ENCODE measurements around the gene TMEM151B.
"Not testable (repeated sequence)": the region's sequence is repeated elsewhere in the genome, so short reads cannot be mapped to it uniquely, and the experiment has no call there.

Gene TMEM151B

DNA sequence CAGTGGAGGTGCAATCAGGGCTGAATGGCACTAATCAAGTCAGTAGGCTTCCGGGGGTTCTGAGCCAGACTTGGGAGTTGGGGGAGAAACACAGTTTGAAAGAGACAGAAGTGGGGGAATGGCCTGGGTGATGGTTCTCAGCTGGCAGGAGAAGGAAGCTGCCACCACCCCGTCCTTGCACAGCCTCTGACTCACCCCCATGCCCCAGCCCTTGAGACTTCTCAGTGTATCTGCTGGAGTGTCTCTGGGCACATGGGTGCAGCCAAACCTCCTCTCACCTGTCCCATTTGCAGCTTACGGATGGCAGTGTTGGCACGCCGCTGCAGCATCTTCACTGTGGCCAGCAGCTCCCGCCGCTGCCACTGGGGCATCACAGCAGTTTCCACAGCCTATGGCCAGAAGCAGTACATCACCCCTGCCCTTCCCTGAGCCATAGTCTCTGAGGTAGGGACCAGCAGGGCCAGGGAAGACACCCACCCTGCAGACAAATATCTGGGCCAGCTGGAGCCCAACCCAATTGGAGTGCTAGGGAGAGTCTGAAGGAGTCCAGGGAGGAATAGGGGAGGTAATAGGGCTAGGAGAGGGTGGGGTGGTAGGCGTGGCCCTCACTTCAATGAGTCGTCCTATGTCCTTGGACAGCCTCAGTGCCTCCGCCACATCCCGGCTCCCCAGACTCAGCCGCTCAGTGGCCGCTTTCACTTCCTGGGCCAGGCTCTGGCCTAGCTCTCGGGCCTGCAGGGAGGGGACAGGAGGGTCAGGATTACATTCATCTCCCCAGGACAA, 31.7 kb downstream of the TMEM151B start:
- DNase-seq (ENCODE audit: low read depth in 2 of 2, low spot score in 1 of 2): no peak

- no peak for DNase-seq (ENCODE audit: low read depth in 2 of 2, low spot score in 1 of 2)
These were observed 32.6 kb downstream of the TMEM151B start for GRCh38 chr6:44302856-44303255.

DNA sequence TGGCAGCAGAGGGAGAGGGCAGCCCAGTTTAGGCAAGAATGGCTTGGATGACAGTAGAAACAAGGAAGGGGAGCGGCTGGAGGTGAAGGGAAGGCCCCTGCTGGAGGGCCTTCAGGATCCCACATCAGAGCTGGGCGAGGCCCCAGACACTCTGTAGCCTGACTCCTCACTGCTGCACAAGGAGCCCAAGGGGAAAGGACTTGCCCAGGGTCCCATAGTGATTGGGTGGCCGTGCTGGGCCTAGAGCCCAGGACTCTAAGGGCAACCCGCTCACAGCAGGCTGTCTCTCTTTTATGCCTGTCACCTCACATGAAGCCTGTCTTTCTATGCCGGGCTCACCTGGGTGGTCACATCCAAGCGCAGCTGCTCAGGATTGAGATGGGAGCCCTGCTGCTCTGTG, 33.6 kb downstream of the TMEM151B start:
- DNase-seq (ENCODE audit: low read depth in 2 of 2, low spot score in 1 of 2): no peak

- peak in 1 of 2 donors; percentile 12 for DNase-seq (ENCODE audit: low read depth in 2 of 2, low spot score in 1 of 2)
These were observed 34.3 kb downstream of the TMEM151B start for GRCh38 chr6:44304282-44305199.

- DNase-seq (ENCODE audit: low read depth in 2 of 2, low spot score in 1 of 2): no peak
These were observed 35.0 kb downstream of the TMEM151B start for GRCh38 chr6:44305200-44305725.

GRCh38 chr6:44306710-44307109, 36.5 kb downstream of the TMEM151B start:
- no peak for DNase-seq (ENCODE audit: low read depth in 2 of 2, low spot score in 1 of 2)

DNA sequence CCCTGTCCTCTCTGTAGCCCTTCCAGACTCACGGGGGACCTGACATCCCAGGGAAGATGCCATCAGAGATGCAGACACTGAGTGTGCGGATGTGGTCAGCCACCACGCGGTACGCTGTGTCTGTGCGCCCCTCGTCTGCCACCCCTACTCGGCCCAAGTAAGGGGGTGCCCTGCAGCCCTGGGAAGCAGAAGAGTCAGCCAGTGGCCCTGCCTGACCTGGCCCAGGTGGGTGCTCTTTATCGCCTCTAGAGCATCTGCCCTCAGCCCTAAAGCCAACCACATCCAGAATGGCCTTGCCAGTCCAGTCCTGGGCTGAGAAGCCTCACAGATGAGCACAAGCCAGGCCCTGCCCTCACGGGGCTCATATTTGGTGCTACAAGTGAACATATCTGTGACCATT, 37.0 kb downstream of the TMEM151B start:
- DNase-seq (ENCODE audit: low read depth in 2 of 2, low spot score in 1 of 2): no peak

DNA sequence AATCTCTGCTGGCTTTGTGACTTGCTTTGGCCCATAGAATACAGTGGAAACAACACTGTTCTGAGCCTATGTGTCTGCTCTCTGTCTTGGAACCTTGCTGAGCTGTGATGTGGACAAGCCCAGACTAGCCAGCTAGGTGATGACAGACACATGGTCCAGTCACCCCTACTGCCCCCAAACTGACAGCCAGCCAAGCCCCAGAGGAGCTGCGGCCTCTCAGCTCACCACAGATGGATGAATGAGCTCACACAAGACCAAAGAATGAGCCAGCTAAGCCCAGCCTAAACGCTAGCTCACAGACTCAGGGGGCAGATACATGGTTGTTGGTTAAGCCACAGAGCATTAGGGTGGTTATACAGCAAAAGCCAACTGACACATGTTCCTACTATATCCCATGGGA, 38.8 kb downstream of the TMEM151B start:
- DNase-seq (ENCODE audit: low read depth in 2 of 2, low spot score in 1 of 2): no peak

- no peak for DNase-seq (ENCODE audit: low read depth in 2 of 2, low spot score in 1 of 2)
These were observed 39.4 kb downstream of the TMEM151B start for GRCh38 chr6:44309631-44310030.

- DNase-seq (ENCODE audit: low read depth in 2 of 2, low spot score in 1 of 2): no peak
These were observed 40.0 kb downstream of the TMEM151B start for GRCh38 chr6:44310241-44310640.

- DNase-seq (ENCODE audit: low read depth in 2 of 2, low spot score in 1 of 2): no peak
These were observed 41.1 kb downstream of the TMEM151B start for GRCh38 chr6:44311304-44311703.

DNA sequence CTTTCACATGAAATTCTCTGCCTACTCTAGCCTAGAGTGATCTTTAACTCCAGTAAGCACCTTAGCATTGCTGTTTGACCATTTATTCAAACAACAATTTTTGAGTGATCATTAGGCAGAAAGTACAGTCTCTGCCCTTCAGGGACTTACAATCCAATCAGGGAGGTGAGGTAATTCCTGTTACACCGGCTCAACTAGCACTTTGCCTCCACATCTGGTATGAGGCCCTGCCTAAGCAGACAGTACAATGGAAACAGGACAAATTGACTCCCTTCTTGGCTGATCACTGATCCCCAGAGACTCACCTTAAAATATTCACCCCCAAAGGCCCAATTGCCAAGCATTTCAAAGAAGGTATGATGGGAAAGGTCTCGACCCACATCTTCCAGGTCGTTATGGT, 41.5 kb downstream of the TMEM151B start:
- DNase-seq (ENCODE audit: low read depth in 2 of 2, low spot score in 1 of 2): no peak

GRCh38 chr6:44312901-44313788, 42.9 kb downstream of the TMEM151B start, which contains the start of gene AARS2:
Gene AARS2, minus strand, starts transcription at chr6:44313347. Its CDS starts 24 bp downstream, at chr6:44313323.
- peak; percentile 89 to 95 for DNase-seq (ENCODE audit: low read depth in 2 of 2, low spot score in 1 of 2)

DNA sequence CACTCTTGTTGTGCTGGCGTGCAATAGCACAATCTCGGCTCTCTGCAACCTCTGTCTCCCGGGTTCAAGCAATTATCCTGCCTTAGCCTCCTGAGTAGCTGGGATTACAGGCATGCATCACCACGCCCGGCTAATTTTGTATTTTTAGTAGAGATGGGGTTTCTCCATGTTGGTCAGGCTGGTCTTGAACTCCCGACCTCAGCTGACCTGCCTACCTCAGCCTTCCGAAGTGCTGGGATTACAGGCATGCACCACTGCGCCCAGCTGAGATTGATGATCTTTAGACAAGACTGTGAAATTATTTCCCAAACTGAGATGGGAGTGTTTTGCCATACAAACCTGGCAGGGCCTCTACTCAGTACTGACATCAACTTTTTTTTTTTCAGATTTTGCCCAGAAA, 44.4 kb downstream of the TMEM151B start:
- DNase-seq (ENCODE audit: low read depth in 2 of 2, low spot score in 1 of 2): not testable (repeated sequence)

- no peak for DNase-seq (ENCODE audit: low read depth in 2 of 2, low spot score in 1 of 2)
These were observed 45.3 kb downstream of the TMEM151B start for GRCh38 chr6:44315516-44315915.

DNA sequence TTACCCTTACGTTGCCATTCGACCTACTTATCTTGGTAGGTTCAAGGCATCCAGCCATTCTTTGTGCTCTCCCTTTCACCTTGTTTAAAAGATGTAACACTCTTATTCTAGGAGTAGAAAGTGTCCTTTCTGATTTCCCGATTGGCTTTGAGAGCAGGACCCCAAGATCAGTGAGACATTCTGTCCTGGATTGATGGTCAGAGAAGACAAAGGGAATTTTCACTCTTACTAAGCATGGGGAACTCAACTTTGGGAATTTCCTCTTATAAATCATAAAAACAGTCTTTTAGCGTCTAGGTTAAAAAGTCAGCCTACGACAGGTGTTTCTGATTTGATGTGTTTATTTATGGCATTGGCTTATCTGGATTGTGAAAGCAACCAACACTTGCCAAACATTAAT, 45.7 kb downstream of the TMEM151B start:
- no peak for DNase-seq (ENCODE audit: low read depth in 2 of 2, low spot score in 1 of 2)

DNA sequence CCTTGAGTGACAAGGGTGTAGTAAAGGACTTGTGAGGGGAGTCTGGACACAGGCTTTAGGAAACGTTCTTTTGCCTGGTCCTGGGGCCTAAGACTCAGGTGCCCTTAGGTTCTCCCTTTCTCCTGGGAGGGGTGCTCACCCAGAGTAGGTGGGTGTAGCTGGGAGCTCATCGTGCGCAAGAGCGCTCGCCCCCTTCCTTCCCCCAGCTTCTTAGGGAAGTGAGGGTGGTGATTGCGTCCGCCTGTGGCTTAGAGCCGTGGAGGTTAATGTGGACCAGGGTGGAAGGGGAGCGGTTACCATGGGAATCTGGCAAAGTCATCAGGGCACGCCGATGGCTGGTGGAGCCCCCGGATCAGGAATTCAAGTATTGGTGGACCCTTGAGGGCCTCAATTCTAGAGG, 46.2 kb downstream of the TMEM151B start:
- DNase-seq (ENCODE audit: low read depth in 2 of 2, low spot score in 1 of 2): no peak

GRCh38 chr6:44317136-44317631, 46.9 kb downstream of the TMEM151B start:
- DNase-seq (ENCODE audit: low read depth in 2 of 2, low spot score in 1 of 2): not testable (repeated sequence)

GRCh38 chr6:44321210-44321609, 51.0 kb downstream of the TMEM151B start:
- no peak for DNase-seq (ENCODE audit: low read depth in 2 of 2, low spot score in 1 of 2)

- no peak for DNase-seq (ENCODE audit: low read depth in 2 of 2, low spot score in 1 of 2)
These were observed 56.8 kb downstream of the TMEM151B start for GRCh38 chr6:44327096-44327495.

DNA sequence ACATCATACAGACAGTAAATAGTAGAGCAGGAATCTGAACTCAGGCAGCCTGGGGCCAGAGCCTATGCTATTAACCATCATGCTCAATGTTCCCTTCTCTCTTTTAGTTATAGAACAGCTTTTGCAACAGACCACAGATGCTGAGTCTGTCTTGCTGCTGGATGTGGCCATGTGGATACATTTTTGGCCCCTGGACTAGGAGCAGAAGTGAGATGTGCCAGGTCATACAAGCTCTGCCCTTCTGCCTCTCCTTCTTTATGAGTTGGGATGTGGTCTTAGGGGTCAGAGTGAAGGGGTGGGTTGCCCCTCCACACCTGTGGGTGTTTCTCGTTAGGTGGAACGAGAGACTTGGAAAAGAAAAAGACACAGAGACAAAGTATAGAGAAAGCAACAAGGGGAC, 57.5 kb downstream of the TMEM151B start:
- no peak for DNase-seq (ENCODE audit: low read depth in 2 of 2, low spot score in 1 of 2)

All from stimulated activated CD8-positive, alpha-beta memory T cell treated with anti-CD3 and anti-CD28 coated beads, Interleukin-4, amount 100 ng/mL, for 1 hour (primary cell).